ENCODE measurements around the gene ADK.
"Not testable (repeated sequence)": the region's sequence is repeated elsewhere in the genome, so short reads cannot be mapped to it uniquely, and the experiment has no call there.

ADK gene

GRCh38 chr10:74496276-74496675 is 345.3 kb downstream of the ADK start:
- not testable (repeated sequence) for DNase-seq (ENCODE audit: low read depth)

DNA sequence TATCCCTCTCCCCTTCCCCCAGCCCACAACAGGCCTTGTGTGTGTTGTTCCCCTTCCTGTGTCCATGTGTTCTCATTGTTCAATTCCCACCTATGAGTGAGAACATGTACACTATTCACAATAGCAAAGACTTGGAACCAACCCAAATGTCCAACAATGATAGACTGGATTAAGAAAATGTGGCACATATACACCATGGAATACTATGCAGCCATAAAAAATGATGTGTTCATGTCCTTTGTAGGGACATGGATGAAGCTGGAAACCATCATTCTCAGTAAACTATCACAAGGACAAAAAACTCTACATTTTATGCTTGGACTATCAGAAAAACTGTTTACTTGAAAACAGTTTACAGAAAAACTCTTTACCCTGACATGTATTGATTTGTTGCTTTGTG is 347.6 kb downstream of the ADK start:
- not testable (repeated sequence) for DNase-seq (ENCODE audit: low read depth)

DNA sequence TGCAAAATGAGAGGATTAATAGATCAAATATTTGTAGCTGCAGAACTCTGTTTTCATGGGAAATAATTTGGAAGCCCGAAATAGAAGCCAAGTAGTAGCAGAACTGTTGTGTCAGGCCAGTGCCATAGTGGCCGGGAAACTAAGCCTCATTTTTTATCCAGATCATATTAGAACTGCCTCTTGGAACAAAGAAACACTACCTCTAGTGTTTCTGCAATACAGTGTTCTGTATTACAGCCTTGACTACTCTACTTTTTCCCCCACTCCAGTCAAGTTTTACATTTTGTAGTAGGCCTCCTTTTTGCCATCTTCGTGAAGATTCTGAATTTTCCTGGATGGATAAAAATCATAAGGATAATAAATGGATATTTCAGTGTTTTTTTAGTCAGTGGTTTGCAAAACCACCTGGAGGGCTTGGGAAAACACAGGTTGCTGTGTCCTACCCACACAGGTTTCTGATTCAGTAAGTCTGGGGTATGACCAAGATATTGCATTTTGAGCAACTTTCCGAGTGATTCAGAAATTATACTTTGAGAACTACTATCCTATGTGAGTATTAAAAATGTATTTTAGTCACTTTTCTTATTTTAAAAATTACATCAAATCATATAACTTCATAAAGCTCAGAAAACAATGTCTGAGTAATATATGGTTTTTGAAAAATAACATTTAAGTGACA is 349.1 kb downstream of the ADK start:
- no peak for DNase-seq (ENCODE audit: low read depth)

GRCh38 chr10:74500816-74501215 is 349.8 kb downstream of the ADK start:
- DNase-seq (ENCODE audit: low read depth): no peak

- DNase-seq (ENCODE audit: low read depth): no peak
Observed at GRCh38 chr10:74502963-74503608, 352.1 kb downstream of the ADK start.

DNA sequence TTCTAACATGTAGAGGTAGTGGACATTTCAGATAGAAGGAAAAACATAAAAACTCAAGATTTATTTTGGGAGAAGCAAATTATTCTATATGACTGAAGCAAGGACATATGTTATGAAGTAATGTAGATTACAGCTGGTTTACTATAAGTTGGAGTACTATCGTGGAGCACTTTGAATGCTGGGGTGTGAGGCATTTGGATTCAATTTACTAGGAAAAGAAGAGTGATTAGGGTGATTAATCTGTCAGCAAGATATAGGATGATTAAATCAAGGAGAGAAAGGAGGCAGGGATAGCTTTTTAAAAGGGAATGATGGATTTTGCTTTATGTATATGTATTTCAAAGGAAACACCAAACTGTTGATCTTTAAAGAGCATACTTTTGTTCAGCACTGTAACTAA is 356.9 kb downstream of the ADK start:
- no peak for DNase-seq (ENCODE audit: low read depth)

DNA sequence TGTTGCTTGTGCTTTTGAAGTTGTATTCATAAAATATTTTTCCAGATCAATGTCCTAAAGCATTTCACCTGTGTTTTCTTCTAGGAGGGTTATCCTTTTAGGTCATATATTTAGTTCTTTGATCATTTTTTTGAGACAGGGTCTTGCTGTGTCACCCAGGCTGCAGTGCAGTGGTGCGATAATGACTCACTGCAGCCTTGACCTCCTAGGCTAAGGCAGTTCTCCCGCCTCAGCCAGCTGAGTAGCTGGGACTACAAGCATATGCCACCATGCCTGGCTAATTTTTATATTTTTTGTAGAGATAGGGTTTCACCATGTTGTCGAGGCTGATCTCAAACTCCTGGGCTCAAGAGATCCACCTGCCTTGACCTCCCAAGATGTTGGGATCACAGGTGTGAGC is 359.6 kb downstream of the ADK start:
- no peak for DNase-seq (ENCODE audit: low read depth)

DNA sequence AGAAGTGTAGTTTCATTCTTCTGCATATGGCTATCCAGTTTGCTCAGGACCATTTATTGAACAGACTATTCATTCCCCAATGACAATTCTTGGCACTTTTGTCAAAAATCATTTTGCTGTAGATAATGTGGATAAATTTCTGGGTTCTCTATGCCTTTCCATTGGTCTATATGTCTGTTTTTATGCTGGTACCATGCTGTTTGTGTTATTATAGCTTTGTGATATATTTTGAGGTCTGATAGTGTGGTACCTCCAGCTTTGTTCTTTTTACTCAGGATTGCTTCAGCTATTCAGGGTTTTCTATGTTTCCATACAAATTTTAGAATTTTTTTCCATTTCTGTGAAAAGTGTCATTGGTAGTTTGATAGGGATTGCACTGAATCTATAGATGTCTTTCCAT is 360.0 kb downstream of the ADK start:
- no peak for DNase-seq (ENCODE audit: low read depth)

DNA sequence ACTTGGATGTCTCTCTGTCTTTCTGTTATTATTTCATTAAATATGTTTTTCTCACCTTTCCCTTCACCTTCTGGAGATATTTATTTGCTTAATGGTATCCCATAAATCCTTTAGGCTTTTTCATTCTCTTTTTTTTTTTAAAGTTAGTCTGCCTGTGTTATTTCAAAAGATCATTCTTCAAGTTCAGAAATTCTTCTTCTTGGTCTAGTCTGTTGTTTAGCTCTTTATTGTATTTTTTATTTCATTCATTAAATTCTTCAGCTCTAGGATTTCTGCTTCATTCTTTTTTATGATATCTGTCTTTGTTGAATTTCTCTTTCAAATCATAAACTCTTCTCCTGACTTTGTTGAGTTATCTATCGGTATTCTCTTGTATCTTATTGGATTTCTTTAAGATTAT is 363.3 kb downstream of the ADK start:
- DNase-seq (ENCODE audit: low read depth): no peak

GRCh38 chr10:74518061-74518460 is 367.0 kb downstream of the ADK start:
- DNase-seq (ENCODE audit: low read depth): no peak

DNA sequence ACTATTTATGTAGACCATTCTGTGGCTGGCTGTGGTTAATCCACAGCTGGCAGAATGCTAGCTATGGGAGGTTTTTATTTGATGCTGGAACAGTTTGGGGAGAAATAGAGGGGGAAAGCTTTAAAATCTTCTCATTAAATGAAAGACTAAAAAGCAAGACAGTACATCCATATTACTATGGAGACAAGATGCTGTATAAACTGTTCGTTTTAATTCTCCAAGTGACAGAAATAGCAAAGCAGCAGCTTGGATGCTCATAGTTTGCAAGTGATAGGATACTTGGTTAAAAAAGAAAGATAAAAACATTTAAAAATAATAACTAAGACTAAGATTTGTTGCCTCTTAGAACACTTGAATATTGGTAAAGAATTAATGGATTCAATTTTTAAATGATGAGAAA is 370.5 kb downstream of the ADK start:
- DNase-seq (ENCODE audit: low read depth): no peak

- DNase-seq (ENCODE audit: low read depth): no peak
Observed at GRCh38 chr10:74523199-74523598, 372.2 kb downstream of the ADK start.

GRCh38 chr10:74525885-74526284 is 374.9 kb downstream of the ADK start:
- no peak for DNase-seq (ENCODE audit: low read depth)

DNA sequence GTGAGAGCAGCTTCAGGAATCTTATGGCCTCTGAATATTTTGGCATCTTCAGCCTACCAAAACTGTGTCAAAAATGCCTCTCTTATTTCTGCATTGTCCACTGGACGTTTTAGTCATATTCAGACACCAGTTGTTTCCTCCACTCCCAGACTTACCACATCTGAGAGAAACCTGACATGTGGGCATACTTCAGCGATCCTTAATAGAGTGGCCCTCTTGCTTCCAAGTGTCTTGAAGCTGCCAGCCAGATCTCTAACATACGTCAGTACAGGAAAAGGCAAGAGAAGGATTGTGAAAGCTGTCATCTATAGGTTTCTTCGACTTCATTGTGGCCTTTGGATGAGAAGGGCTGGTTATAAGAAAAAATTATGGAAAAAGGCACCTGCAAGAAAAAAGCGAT is 376.6 kb downstream of the ADK start:
- not testable (repeated sequence) for DNase-seq (ENCODE audit: low read depth)

DNA sequence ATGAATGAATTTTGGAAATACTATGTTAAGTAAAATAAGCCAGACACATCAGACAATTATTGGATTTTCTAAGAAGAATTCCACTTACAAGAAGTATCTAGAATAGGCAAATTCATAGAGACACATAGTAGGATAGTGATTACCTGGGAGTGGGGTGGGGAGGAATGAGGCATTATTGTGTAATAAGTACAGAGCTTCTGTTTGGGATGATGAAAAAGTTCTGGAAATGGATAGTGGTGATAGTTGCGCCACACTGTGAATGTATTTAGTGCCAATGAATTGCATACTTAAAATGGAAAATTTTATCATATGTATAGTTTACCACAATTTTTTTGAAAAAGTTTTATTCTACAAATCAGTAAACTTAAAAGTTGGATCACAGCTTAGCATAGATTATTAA is 378.2 kb downstream of the ADK start:
- no peak for DNase-seq (ENCODE audit: low read depth)

- DNase-seq (ENCODE audit: low read depth): no peak
Observed at GRCh38 chr10:74530981-74531380, 380.0 kb downstream of the ADK start.

DNA sequence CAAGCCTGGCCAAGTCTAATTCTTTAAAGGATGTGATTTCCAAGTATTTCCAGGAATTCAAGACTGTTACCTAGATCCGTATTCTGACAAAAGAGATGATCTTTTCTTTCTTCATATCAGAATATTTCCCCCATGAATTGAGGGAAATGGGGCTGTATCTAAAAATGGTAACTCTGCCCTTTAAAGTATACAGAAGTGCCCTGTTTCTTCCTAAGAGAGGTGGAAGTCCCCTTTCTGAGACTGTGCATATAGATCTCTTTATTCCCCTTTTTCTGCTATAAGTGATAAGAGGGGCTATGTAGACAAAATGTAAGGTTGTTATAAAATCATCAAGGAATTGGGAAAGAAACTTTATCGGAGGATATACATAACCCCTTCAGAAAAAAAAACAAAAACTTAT is 388.3 kb downstream of the ADK start:
- DNase-seq (ENCODE audit: low read depth): no peak

DNA sequence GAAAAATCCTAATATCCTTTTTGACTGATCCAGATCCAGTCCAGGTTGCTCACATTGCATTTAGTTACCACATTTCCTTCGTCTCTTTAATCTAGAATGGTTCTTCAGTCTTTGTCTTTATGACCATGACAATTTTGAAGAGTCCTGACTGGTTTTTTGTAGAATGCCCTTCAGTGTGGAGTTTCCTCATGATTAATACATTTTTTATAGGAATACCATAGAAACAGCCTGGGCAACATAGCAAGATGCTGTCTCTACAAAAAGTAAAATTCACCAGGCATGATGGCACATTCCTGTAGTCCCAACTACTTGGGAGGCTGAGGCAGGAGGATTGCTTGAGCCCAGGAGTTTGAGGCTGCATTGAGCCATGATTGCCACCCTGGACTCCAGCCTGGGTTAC is 390.4 kb downstream of the ADK start:
- DNase-seq (ENCODE audit: low read depth): no peak

DNA sequence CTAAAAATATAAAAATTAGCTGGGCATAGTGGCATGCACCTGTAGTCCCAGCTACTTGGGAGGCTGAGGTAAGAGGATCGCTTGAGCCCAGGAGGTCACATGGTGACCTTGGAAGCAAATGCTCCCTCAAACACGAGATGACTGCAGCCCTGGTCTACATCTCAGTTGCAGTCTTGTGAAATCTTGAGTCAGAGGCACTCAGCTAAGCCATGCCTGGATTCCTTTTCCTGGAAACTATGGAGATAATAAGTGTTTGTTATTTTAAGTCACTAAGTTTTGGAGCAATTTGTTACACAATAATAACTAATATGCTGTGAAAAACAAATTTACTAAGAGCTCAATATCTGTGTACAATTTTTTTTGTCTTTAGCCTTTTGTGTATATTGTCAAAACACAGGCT is 391.1 kb downstream of the ADK start:
- DNase-seq (ENCODE audit: low read depth): no peak

DNA sequence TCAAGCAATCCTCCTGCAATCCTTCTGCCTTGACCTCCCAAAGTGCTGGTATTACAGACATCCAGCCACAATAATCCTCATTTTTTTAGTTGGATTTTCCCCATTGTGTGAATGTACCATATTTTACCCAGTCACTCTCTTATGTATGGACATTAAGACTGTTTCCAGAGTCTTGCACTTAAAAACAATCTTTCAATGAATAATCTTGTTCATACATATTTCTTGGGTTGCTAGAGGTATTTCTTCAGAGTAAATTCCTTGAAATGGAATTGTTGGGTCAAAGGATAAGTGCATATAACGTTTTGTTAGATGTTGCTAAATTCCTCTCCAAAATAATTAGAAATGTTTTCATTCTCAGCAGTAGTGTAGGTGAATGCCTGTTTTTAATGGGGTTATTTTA is 392.3 kb downstream of the ADK start:
- DNase-seq (ENCODE audit: low read depth): no peak

- DNase-seq (ENCODE audit: low read depth): no peak
Observed at GRCh38 chr10:74544106-74544505, 393.1 kb downstream of the ADK start.

GRCh38 chr10:74548676-74549075 is 397.7 kb downstream of the ADK start:
- DNase-seq (ENCODE audit: low read depth): no peak

DNA sequence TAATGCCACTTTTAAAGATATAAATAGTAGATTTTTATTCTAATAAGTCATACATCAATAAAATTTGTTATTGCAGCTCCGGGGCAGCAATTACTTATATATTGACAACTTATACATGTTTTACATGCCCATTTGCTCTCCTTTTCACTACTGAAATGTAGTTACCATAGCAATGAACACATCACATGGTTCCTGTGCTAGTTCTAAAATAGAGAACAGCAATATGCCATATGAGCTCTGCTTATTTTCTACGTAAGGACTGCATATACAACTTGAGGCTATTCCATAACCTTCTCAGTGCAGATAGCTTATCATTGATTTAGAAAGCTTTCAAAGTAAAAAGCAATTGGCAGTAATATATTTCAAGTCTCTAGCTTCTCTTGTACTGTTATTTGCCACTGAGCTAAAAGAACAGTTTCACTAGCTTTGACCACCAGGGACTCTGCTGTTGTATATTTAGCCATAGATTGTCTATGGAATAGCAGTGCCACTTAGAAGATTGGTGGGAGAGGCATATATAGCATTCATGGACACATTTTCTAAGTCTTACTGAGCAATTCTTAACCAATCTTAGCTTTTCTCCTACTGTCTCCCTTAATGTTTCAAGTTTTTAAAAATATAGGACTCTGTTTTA is 405.2 kb downstream of the ADK start:
- DNase-seq (ENCODE audit: low read depth): no peak

DNA sequence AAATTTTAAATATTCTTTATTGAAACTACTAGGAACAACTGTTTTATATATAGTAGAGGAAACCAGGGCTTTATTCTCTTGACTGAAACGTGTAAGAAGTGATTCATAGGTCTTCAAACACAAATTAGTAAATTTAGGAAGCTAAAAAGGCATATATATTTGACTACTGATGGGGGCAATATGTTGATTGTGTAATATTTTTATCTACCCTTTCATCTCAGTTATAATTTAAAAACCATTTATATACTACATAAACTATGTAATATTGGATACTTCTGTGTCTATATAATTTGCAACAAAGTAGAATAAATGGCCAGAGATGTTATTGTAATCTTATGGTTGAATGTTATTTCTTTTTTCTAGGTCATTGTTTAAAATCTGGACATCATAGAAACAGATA is 406.1 kb downstream of the ADK start:
- no peak for DNase-seq (ENCODE audit: low read depth)
